ENCODE results near the gene KCNJ12.

GRCh38 chr17:21369395-21369794 lies 6.8 kb upstream of the KCNJ12 start:
- TF ChIP-seq POLR2A (IDR thresholded peaks at IDR 0.05), result no peak
- TF ChIP-seq CTCF (IDR thresholded peaks at IDR 0.05 in 4 of 5, conservative IDR thresholded peaks at IDR 0.05 in 1 of 5), result no peak

Data from gastrocnemius medialis (tissue), 4 donors.